ENCODE results near the gene TCEAL5. TPM values are rescaled to one million over a fixed set of nuclear protein-coding genes. Genes with fewer than 3 reads are reported as not detected.
"Not testable (repeated sequence)": the region's sequence is repeated elsewhere in the genome, so short reads cannot be mapped to it uniquely, and the experiment has no call there.

Gene TCEAL5
- total RNA-seq, 4 donors from 2014 or later: not detected

DNA sequence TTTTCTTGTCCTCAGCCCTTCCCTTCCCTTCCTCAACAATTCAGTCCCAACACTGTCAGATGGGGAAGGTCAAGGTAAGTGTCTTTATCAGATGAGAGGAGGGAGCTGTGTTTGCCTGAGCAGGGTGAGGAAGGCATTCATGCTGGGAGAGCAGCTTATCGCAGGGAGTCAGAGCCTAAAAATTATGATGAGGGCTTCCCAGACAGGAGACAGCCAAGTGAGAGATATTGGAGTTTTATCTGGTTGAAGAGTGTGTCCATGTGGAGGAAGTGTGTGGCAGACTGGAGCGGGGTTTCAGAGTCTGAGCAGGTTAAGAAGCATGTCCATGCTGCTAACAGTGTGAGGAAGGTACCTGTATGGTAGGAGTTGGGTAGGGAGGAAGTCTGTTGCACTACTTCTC lies 43.3 kb downstream of the TCEAL5 start:
- 76 to 95% methylated on average over 2 of the region's 2 CpGs for WGBS, 2 donors
- H3K4me3 ChIP-seq: no peak overlapping the region
- no peaks in the 10 kb centered on the region for H3K9me3 ChIP-seq
- no peaks in the 10 kb centered on the region for H3K4me1 ChIP-seq
- no peak overlapping the region for H3K27ac ChIP-seq
- TF ChIP-seq, protein P1, sequence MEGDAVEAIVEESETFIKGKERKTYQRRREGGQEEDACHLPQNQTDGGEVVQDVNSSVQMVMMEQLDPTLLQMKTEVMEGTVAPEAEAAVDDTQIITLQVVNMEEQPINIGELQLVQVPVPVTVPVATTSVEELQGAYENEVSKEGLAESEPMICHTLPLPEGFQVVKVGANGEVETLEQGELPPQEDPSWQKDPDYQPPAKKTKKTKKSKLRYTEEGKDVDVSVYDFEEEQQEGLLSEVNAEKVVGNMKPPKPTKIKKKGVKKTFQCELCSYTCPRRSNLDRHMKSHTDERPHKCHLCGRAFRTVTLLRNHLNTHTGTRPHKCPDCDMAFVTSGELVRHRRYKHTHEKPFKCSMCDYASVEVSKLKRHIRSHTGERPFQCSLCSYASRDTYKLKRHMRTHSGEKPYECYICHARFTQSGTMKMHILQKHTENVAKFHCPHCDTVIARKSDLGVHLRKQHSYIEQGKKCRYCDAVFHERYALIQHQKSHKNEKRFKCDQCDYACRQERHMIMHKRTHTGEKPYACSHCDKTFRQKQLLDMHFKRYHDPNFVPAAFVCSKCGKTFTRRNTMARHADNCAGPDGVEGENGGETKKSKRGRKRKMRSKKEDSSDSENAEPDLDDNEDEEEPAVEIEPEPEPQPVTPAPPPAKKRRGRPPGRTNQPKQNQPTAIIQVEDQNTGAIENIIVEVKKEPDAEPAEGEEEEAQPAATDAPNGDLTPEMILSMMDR (IDR thresholded peaks at IDR 0.05): no peak
- TF ChIP-seq POLR2A (IDR thresholded peaks at IDR 0.05) (no peak), EP300 (IDR thresholded peaks at IDR 0.05) (no peak)
- peaks cover 0 to 23% of the 10 kb centered on the region in 2 donors for H3K27me3 ChIP-seq
- H3K36me3 ChIP-seq: no peaks in the 10 kb centered on the region
- no peak for DNase-seq (ENCODE audit: low spot score in 2 of 2)

DNA sequence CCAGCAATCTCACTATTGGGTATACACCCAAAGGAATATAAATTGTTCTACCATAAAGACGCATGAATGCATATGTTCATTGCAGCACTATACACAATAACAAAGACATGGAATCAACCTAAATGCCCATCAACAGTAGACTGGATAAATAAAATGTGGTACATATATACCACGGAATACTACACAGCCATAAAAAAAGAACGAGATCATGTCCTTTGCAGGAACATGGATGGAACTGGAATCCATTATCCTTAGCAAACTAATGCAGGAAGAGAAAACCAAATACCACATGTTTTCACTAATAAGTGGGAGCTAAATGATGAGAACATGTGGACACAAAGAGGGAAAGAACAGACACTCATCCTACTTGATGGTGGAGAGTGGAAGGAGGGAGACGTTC lies 50.6 kb downstream of the TCEAL5 start:
- peaks cover 0 to 29% of the 10 kb centered on the region in 2 donors for H3K27me3 ChIP-seq
- DNase-seq (ENCODE audit: low spot score in 2 of 2); H3K4me1 ChIP-seq; H3K4me3 ChIP-seq; H3K36me3 ChIP-seq; H3K27ac ChIP-seq; H3K9me3 ChIP-seq: not testable (repeated sequence)
- 87 to 89% methylated on average over 4 of the region's 4 CpGs for WGBS, 2 donors

Other genes starting within 250 kb of the TCEAL5 start
- 1 to 10 TPM in 1 of 4 donors, under 1 TPM in 1, not detected in 2; 0.90 to 1.7 TPM for gene BEX1, start 212.6 kb downstream of the TCEAL5 start, total RNA-seq
- 1 to 10 TPM in 1 of 4 donors, under 1 TPM in 3; 0.22 to 1.2 (median 0.71) TPM for gene NXF3, start 183.6 kb downstream of the TCEAL5 start, total RNA-seq
- gene BEX4, start 61.6 kb downstream of the TCEAL5 start, total RNA-seq: 10 to 100 TPM; 25.3 to 39.3 (median 29.7) TPM
- 10 to 100 TPM; 39.9 to 69.1 (median 59.1) TPM for gene TCEAL8, start 21.6 kb downstream of the TCEAL5 start, total RNA-seq
- gene BEX2, start 34.2 kb upstream of the TCEAL5 start, total RNA-seq: 1 to 10 TPM in 2 of 4 donors, under 1 TPM in 1, not detected in 1; 0.87 to 4.8 (median 1.2) TPM
- 10 to 100 TPM in 1 of 4 donors, 1 to 10 TPM in 3; 6.1 to 15.9 (median 8.2) TPM for gene TCEAL7, start 53.5 kb upstream of the TCEAL5 start, total RNA-seq
- gene TCEAL9, start 79.8 kb upstream of the TCEAL5 start, total RNA-seq: 100 to 1,000 TPM in 1 of 4 donors, 10 to 100 TPM in 3; 49.2 to 114 (median 55.4) TPM
- gene BEX3, start 99.8 kb upstream of the TCEAL5 start, total RNA-seq: 100 to 1,000 TPM; 121 to 211 (median 202) TPM
- 1 to 10 TPM in 3 of 4 donors, under 1 TPM in 1; 0.39 to 8.7 (median 3.4) TPM for gene RAB40A, start 242.7 kb upstream of the TCEAL5 start, total RNA-seq